Measurements from ENCODE around the gene HBB. TPM values are rescaled to one million over a fixed set of nuclear protein-coding genes. Genes with fewer than 3 reads are reported as not detected.

Gene HBB
- total and polyA plus RNA-seq, 4 donors = 5.7 to 3,950 (median 50.2) TPM

GRCh38 chr11:5224538-5225479 lies 2.1 kb downstream of the HBB start:
- H3K9me3 ChIP-seq (ENCODE audit: control insufficient read depth in 4 of 4, low read length in 3 of 4) = no peaks in the 10 kb centered on the region
- H3K4me3 ChIP-seq (ENCODE audit: low read depth in 1 of 3, low read length in 3 of 3) = no peak overlapping the region
- TF ChIP-seq EGR1 (IDR thresholded peaks at IDR 0.05; ENCODE audit: low read depth in 2 of 2) = no peak
- no peak overlapping the region for H3K9ac ChIP-seq (ENCODE audit: low read depth in 1 of 2, low read length in 2 of 2)
- no peak overlapping the region for H3K27ac ChIP-seq (ENCODE audit: low read depth in 1 of 2, low read length in 2 of 2)
- H3K27me3 ChIP-seq (ENCODE audit: control insufficient read depth in 4 of 4, insufficient read depth in 4 of 4, low read length in 3 of 4) = no peaks in the 10 kb centered on the region
- no peaks in the 10 kb centered on the region for H3K36me3 ChIP-seq (ENCODE audit: control insufficient read depth in 4 of 4, insufficient read depth in 3 of 4, low read depth in 1 of 4, low read length in 3 of 4)
- DNase-seq (ENCODE audit: low spot score) = no peak
- WGBS = 71% methylated on average over 6 of the region's 6 CpGs
- H3K4me1 ChIP-seq (ENCODE audit: control insufficient read depth in 4 of 4, insufficient read depth in 4 of 4, low read length in 3 of 4) = no peaks in the 10 kb centered on the region

GRCh38 chr11:5223686-5224085 lies 3.2 kb downstream of the HBB start:
- no peak overlapping the region for H3K9ac ChIP-seq (ENCODE audit: low read depth in 1 of 2, low read length in 2 of 2)
- H3K27ac ChIP-seq (ENCODE audit: low read depth in 1 of 2, low read length in 2 of 2) = no peak overlapping the region
- TF ChIP-seq SP1 (IDR thresholded peaks at IDR 0.05) (no peak), NR2F2 (IDR thresholded peaks at IDR 0.05) (no peak), YY1 (IDR thresholded peaks at IDR 0.05) (no peak), REST (IDR thresholded peaks at IDR 0.05) (no peak), RAD21 (IDR thresholded peaks at IDR 0.05) (no peak), ATF3 (IDR thresholded peaks at IDR 0.05) (no peak), JUND (IDR thresholded peaks at IDR 0.05) (no peak), ZBTB33 (IDR thresholded peaks at IDR 0.05) (no peak), CTCF (IDR thresholded peaks at IDR 0.05; ENCODE audit: low read depth, low read length, missing input control) (no peak), TAF1 (conservative IDR thresholded peaks at IDR 0.05) (no peak), GABPA (IDR thresholded peaks at IDR 0.05 in 1 of 2, conservative IDR thresholded peaks at IDR 0.05 in 1 of 2) (no peak), FOXA1 (IDR thresholded peaks at IDR 0.05) (no peak), MAX (IDR thresholded peaks at IDR 0.05) (no peak), HNF4A (conservative IDR thresholded peaks at IDR 0.05) (no peak), FOXA2 (IDR thresholded peaks at IDR 0.05) (no peak), HNF4G (IDR thresholded peaks at IDR 0.05) (no peak), RXRA (IDR thresholded peaks at IDR 0.05) (no peak), EGR1 (IDR thresholded peaks at IDR 0.05; ENCODE audit: low read depth in 2 of 2) (no peak)
- H3K27me3 ChIP-seq (ENCODE audit: control insufficient read depth in 4 of 4, insufficient read depth in 4 of 4, low read length in 3 of 4) = no peaks in the 10 kb centered on the region
- WGBS = 70% methylated on average over 1 of the region's 1 CpG
- H3K36me3 ChIP-seq (ENCODE audit: control insufficient read depth in 4 of 4, insufficient read depth in 3 of 4, low read depth in 1 of 4, low read length in 3 of 4) = no peaks in the 10 kb centered on the region
- no peaks in the 10 kb centered on the region for H3K4me1 ChIP-seq (ENCODE audit: control insufficient read depth in 4 of 4, insufficient read depth in 4 of 4, low read length in 3 of 4)
- no peaks in the 10 kb centered on the region for H3K9me3 ChIP-seq (ENCODE audit: control insufficient read depth in 4 of 4, low read length in 3 of 4)
- no peak for DNase-seq (ENCODE audit: low spot score)
- H3K4me3 ChIP-seq (ENCODE audit: low read depth in 1 of 3, low read length in 3 of 3) = no peak overlapping the region

Data from liver (tissue), 9 donors.